Body of pancreas (tissue), 4 donors: ENCODE measurements around the gene IL1R1.

Experiments
- POLR2A ChIP-seq, 3 donors: fragments of 450-650 bp; IDR thresholded peaks; one replicate each; pipeline ENCODE4 v1.6.1; 2016; ENCODE audit warnings: antibody characterized with exemption in 3 of 3, mild to moderate bottlenecking in 2 of 3
- TF ChIP-seq, protein P1 (sequence below), 7 experiments: fragments of 450-650 bp in 4 of 7; fragments of 200-600 bp in 3 of 7; sonication (generic) in 3 of 7; IDR thresholded peaks; one replicate each; pipeline ENCODE4 v1.5.1; 2016 to 2019; ENCODE audit warnings: antibody characterized with exemption in 7 of 7

DNA sequence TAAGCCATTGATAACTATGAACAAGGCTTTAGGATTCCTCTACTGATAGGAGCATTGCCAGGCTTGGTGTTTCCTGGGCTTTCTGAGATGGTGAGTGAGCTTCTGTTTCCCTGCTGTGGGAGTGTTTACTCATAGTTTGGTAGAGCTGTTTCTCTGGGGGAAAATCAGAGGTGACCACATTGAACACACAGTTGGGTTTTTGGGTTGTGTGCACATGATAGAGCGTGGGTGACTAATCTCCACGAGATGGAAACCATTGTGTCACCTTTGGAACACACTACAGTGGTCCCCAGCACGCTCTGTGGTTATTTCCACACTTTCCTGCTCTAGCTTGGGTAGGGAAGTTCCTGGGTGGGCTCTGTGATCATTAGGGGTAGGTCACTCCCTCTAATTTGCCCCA is 5.4 kb downstream of the IL1R1 start:
- no peak for TF ChIP-seq POLR2A (IDR thresholded peaks at IDR 0.05)
- TF ChIP-seq, protein P1, sequence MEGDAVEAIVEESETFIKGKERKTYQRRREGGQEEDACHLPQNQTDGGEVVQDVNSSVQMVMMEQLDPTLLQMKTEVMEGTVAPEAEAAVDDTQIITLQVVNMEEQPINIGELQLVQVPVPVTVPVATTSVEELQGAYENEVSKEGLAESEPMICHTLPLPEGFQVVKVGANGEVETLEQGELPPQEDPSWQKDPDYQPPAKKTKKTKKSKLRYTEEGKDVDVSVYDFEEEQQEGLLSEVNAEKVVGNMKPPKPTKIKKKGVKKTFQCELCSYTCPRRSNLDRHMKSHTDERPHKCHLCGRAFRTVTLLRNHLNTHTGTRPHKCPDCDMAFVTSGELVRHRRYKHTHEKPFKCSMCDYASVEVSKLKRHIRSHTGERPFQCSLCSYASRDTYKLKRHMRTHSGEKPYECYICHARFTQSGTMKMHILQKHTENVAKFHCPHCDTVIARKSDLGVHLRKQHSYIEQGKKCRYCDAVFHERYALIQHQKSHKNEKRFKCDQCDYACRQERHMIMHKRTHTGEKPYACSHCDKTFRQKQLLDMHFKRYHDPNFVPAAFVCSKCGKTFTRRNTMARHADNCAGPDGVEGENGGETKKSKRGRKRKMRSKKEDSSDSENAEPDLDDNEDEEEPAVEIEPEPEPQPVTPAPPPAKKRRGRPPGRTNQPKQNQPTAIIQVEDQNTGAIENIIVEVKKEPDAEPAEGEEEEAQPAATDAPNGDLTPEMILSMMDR (IDR thresholded peaks at IDR 0.05): no peak
